ENCODE data around the gene BAIAP2.
"Not testable (repeated sequence)": the region's sequence is repeated elsewhere in the genome, so short reads cannot be mapped to it uniquely, and the experiment has no call there.

BAIAP2 gene

GRCh38 chr17:81140695-81141094 lies 105.7 kb downstream of the BAIAP2 start:
- no peak for DNase-seq

- DNase-seq = peak in 12 of 14 donors; percentile 35 to 79 (median 66)
These were observed 107.6 kb downstream of the BAIAP2 start for GRCh38 chr17:81142301-81143199.

GRCh38 chr17:81143200-81143527 lies 108.2 kb downstream of the BAIAP2 start:
- no peak for DNase-seq

GRCh38 chr17:81143717-81144422 lies 108.9 kb downstream of the BAIAP2 start:
- DNase-seq = no peak

- DNase-seq = no peak
These were observed 109.5 kb downstream of the BAIAP2 start for GRCh38 chr17:81144423-81144781.

GRCh38 chr17:81146208-81146607 lies 111.3 kb downstream of the BAIAP2 start:
- not testable (repeated sequence) for DNase-seq

- DNase-seq = no peak
These were observed 112.8 kb downstream of the BAIAP2 start for GRCh38 chr17:81147701-81148100.

- DNase-seq = no peak
These were observed 113.6 kb downstream of the BAIAP2 start for GRCh38 chr17:81148571-81148970.

GRCh38 chr17:81148986-81149533 lies 114.1 kb downstream of the BAIAP2 start:
- no peak for DNase-seq

- no peak for DNase-seq
These were observed 115.6 kb downstream of the BAIAP2 start for GRCh38 chr17:81150377-81151077.

GRCh38 chr17:81151278-81151677 lies 116.3 kb downstream of the BAIAP2 start:
- no peak for DNase-seq

GRCh38 chr17:81152288-81152828 lies 117.4 kb downstream of the BAIAP2 start:
- DNase-seq = no peak

- DNase-seq = peak in 8 of 14 donors; percentile 50 to 81 (median 64)
These were observed 118.4 kb downstream of the BAIAP2 start for GRCh38 chr17:81153340-81153803.

- DNase-seq = not testable (repeated sequence)
These were observed 119.1 kb downstream of the BAIAP2 start for GRCh38 chr17:81154016-81154415.

- no peak for DNase-seq
These were observed 120.0 kb downstream of the BAIAP2 start for GRCh38 chr17:81154961-81155360.

GRCh38 chr17:81156866-81157805 lies 122.2 kb downstream of the BAIAP2 start:
- DNase-seq = no peak

GRCh38 chr17:81157848-81158687 lies 123.1 kb downstream of the BAIAP2 start:
- no peak for DNase-seq

- no peak for DNase-seq
These were observed 124.0 kb downstream of the BAIAP2 start for GRCh38 chr17:81158688-81159590.

- DNase-seq = no peak
These were observed 124.8 kb downstream of the BAIAP2 start for GRCh38 chr17:81159611-81160265.

Measured in C1 segment of cervical spinal cord (tissue), 14 donors.